Left ventricle myocardium inferior (tissue), 1 donor: ENCODE results near the gene BMPR2. TPM values are rescaled to one million over a fixed set of nuclear protein-coding genes. Genes with fewer than 3 reads are reported as not detected.
"Not testable (repeated sequence)": the region's sequence is repeated elsewhere in the genome, so short reads cannot be mapped to it uniquely, and the experiment has no call there.

ENCODE experiments used
- DNase-seq: peaks from one replicate; pipeline ENCODE4 v3.0.0-alpha.2; 2020
- H3K27ac ChIP-seq: fragments of 200-600 bp; replicated peaks from 2 replicates; pipeline ENCODE4 v1.8.0; 2021
- H3K27me3 ChIP-seq: fragments of 200-600 bp; 2 replicates; pipeline ENCODE4 v1.8.0; 2021; ENCODE audit warnings: low read depth
- H3K36me3 ChIP-seq: fragments of 200-600 bp; 2 replicates; pipeline ENCODE4 v1.8.0; 2021
- H3K4me1 ChIP-seq: fragments of 200-600 bp; 2 replicates; pipeline ENCODE4 v1.8.0; 2021
- H3K4me3 ChIP-seq: fragments of 200-600 bp; 2 replicates; pipeline ENCODE4 v1.8.0; 2021; ENCODE audit warnings: mild to moderate bottlenecking, moderate library complexity
- H3K9me3 ChIP-seq: fragments of 200-600 bp; replicated peaks from 2 replicates; pipeline ENCODE4 v1.8.0; 2021
- intact Hi-C: fragments of 100-400 bp; cut with micrococcal nuclease; formaldehyde crosslinking; loops from one replicate; pipeline ENCODE4 v1.11.0; 2022
- total RNA-seq: library from RNA; stranded (reverse); fragmentation: NEBNext Ultra II Directional; extraction: Animal tissue kit (Norgen Biotek cat#: 25700); gene quantifications from one replicate; pipeline ENCODE4 v1.2.1, GENCODE V29; 2021
- TF ChIP-seq, protein P1 (sequence below): fragments of 200-600 bp; IDR thresholded peaks from 2 replicates; pipeline ENCODE4 v1.8.0; 2021; ENCODE audit warnings: antibody characterized with exemption, mild to moderate bottlenecking, borderline replicate concordance
- donor health status: DM: no; HTN: yes; CAD: no; lungs with severe emphysema.

The BMPR2 gene
- total RNA-seq, 1 donor from 2014 or later = 51.7 TPM

DNA sequence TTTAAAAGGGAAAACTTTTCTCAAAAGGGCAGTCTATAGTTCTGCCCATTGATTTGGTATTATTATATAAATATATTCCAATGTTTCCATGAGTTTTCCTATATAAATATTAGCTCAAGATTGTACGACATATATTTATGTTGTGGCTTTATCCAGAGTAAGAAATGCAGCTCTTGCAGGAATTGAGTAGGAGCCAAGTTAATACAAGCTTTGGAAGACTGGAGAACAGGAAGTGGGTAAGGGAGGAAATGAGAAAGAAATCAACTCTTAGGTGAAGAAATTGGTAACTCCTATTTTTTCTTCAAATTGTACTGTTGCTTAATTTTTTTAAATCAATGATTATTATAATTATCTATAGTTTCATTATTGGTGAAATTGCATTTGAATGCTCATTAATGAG lies 153.3 kb downstream of the BMPR2 start:
- TF ChIP-seq, protein P1, sequence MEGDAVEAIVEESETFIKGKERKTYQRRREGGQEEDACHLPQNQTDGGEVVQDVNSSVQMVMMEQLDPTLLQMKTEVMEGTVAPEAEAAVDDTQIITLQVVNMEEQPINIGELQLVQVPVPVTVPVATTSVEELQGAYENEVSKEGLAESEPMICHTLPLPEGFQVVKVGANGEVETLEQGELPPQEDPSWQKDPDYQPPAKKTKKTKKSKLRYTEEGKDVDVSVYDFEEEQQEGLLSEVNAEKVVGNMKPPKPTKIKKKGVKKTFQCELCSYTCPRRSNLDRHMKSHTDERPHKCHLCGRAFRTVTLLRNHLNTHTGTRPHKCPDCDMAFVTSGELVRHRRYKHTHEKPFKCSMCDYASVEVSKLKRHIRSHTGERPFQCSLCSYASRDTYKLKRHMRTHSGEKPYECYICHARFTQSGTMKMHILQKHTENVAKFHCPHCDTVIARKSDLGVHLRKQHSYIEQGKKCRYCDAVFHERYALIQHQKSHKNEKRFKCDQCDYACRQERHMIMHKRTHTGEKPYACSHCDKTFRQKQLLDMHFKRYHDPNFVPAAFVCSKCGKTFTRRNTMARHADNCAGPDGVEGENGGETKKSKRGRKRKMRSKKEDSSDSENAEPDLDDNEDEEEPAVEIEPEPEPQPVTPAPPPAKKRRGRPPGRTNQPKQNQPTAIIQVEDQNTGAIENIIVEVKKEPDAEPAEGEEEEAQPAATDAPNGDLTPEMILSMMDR = no peak
- peaks cover 8% of the 10 kb centered on the region for H3K4me1 ChIP-seq
- H3K4me3 ChIP-seq = no peak overlapping the region
- H3K27me3 ChIP-seq = no peaks in the 10 kb centered on the region
- DNase-seq = no peak
- H3K27ac ChIP-seq = no peak overlapping the region
- H3K9me3 ChIP-seq = no peaks in the 10 kb centered on the region
- intact Hi-C loops = no loop called here
- peaks cover 39% of the 10 kb centered on the region for H3K36me3 ChIP-seq

DNA sequence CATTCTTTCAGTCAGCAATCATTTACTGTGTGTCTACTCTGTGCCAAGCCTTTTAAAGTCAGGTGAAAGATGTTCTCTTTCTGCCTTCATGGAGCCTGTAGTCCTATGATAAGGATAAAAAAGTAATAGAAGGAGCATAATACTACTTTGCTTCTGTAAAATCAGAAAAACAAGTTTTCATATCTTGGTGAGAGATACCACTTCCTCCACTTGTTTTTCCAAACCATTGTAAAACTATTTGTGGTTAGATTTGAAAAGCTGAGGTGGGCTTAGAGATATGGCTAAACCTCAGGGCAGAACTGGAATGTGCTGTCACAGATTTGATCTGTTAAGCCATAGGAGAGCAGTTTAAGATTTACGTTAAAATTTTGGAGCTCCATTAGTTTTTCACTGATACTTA lies 153.9 kb downstream of the BMPR2 start:
- TF ChIP-seq, protein P1 = no peak
- H3K4me3 ChIP-seq = no peak overlapping the region
- peaks cover 35% of the 10 kb centered on the region for H3K36me3 ChIP-seq
- no peaks in the 10 kb centered on the region for H3K9me3 ChIP-seq
- no peak for DNase-seq
- H3K4me1 ChIP-seq = peaks cover 8% of the 10 kb centered on the region
- intact Hi-C loops = no loop called here
- no peaks in the 10 kb centered on the region for H3K27me3 ChIP-seq
- H3K27ac ChIP-seq = no peak overlapping the region

DNA sequence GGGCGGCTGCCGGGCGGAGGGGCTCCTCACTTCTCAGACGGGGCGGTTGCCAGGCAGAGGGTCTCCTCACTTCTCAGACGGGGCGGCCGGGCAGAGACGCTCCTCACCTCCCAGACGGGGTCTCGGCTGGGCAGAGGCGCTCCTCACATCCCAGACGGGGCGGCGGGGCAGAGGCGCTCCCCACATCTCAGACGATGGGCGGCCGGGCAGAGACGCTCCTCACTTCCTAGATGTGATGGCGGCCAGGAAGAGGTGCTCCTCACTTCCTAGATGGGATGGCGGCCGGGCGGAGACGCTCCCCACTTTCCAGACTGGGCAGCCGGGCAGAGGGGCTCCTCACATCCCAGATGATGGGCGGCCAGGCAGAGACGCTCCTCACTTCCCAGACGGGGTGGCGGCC lies 159.2 kb downstream of the BMPR2 start:
- H3K4me3 ChIP-seq, H3K9me3 ChIP-seq, H3K27ac ChIP-seq, H3K27me3 ChIP-seq, intact Hi-C loops, DNase-seq: not testable (repeated sequence)
- Histone ChIP-seq H3K36me3 (peaks cover 31% of the 10 kb centered on the region), H3K4me1 (peaks cover 13% of the 10 kb centered on the region)

- Histone ChIP-seq H3K36me3 (no peaks in the 10 kb centered on the region), H3K4me3 (no peak overlapping the region), H3K9me3 (no peaks in the 10 kb centered on the region), H3K4me1 (peaks cover 38% of the 10 kb centered on the region), H3K27me3 (no peaks in the 10 kb centered on the region), H3K27ac (peak overlapping the region; percentile 50)
- intact Hi-C loops = no loop called here
- TF ChIP-seq, protein P1 = no peak
- DNase-seq = no peak
These were observed 165.0 kb downstream of the BMPR2 start for GRCh38 chr2:202541137-202541536.

- Histone ChIP-seq H3K9me3 (no peaks in the 10 kb centered on the region), H3K27ac (peak overlapping the region; percentile 50), H3K4me1 (peaks cover 38% of the 10 kb centered on the region), H3K27me3 (no peaks in the 10 kb centered on the region), H3K4me3 (no peak overlapping the region), H3K36me3 (peaks cover 2% of the 10 kb centered on the region)
- TF ChIP-seq, protein P1 = no peak
- DNase-seq = no peak
- intact Hi-C loops = no loop called here
These were observed 166.0 kb downstream of the BMPR2 start for GRCh38 chr2:202542142-202542541.

DNA sequence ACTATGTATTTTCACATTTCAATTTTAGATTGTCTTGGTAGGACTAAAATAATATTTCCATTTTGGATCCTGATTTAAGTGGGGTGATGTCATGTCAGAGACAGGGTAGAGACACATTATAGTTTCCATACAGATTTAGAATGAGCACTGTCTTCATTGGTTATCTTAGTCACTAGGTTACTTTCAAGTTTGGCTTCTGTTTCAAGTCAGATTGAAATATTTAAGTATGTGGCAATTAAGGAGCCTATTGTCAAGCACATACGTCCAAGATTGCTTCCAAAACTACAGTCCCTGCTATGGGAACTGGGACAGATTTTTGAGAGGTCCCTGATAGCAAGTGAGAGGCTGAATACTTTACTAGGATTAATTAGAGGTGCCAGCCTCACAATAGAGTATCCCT lies 169.4 kb downstream of the BMPR2 start:
- intact Hi-C loops = no loop called here
- DNase-seq = no peak
- Histone ChIP-seq H3K4me3 (no peak overlapping the region), H3K36me3 (peaks cover 24% of the 10 kb centered on the region), H3K27ac (no peak overlapping the region), H3K4me1 (peaks cover 23% of the 10 kb centered on the region), H3K27me3 (no peaks in the 10 kb centered on the region), H3K9me3 (no peaks in the 10 kb centered on the region)
- TF ChIP-seq, protein P1 = no peak
